Mesothelial cell of epicardium (in vitro differentiated cells): ENCODE data around the gene PTPN14. TPM values are rescaled to one million over a fixed set of nuclear protein-coding genes. Genes with fewer than 3 reads are reported as not detected.

Experiments used
- DNase-seq, 2 experiments: peaks; one replicate each; pipeline ENCODE4 v3.0.0; 2021; ENCODE audit warnings: low spot score in 2 of 2; ENCODE audit not compliant: unreplicated experiment in 2 of 2
- H3K27ac Mint-ChIP-seq: 2 replicates; pipeline ENCODE4 v1.8.0; 2021; ENCODE audit warnings: mixed read lengths
- H3K27me3 Mint-ChIP-seq: 2 replicates; pipeline ENCODE4 v1.8.0; 2021; ENCODE audit warnings: low read depth, mixed read lengths
- H3K36me3 Mint-ChIP-seq: 2 replicates; pipeline ENCODE4 v1.8.0; 2021; ENCODE audit warnings: mixed read lengths
- H3K4me1 Mint-ChIP-seq: 2 replicates; pipeline ENCODE4 v1.8.0; 2021; ENCODE audit warnings: mixed read lengths
- H3K4me3 Mint-ChIP-seq: 2 replicates; pipeline ENCODE4 v1.8.0; 2021; ENCODE audit warnings: mild to moderate bottlenecking, moderate library complexity, mixed read lengths
- H3K9me3 Mint-ChIP-seq: 2 replicates; pipeline ENCODE4 v1.8.0; 2021; ENCODE audit warnings: mixed read lengths
- total RNA-seq: library from RNA; stranded (reverse); gene quantifications from 3 replicates; pipeline ENCODE4 v1.2.1, GENCODE V29; 2021
- TF ChIP-seq, protein P1 (sequence below): fragments of 200-600 bp; sonication (generic); IDR thresholded peaks from one replicate; pipeline ENCODE4 v1.5.0; 2021; ENCODE audit warnings: antibody characterized with exemption; ENCODE audit not compliant: unreplicated experiment

PTPN14 gene
- total RNA-seq, 1 donor from 2014 or later = 75.8 TPM

DNA sequence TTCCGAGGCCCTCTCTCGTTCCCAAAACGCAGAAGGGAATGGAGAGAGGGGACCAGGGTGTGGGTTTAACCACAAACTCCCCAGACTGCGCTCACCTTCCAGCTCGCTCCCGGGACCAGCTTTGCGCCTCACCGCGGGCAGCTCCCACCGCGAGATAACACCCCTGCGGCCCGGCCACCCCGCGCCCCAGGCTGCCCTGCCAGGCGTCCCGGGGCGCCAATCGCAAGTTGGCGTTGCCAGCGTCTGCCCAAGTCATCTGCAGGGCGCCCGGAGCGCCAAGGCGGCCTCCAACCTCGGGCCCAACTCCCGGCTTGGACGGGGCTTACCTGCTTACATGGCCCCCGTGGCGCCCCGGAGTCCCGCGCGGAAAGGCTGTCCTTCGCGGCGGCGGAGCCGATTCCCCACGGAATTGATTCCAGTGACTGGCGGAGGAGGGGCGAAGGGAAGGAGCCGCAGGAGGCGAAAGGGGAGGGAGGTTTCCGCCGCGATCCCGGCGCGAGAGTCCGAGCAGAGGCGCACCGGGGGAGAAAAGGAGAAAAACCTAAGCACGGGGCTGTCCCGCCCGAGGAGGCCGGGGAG lies 456 bp downstream of the PTPN14 start:
- TF ChIP-seq, protein P1, sequence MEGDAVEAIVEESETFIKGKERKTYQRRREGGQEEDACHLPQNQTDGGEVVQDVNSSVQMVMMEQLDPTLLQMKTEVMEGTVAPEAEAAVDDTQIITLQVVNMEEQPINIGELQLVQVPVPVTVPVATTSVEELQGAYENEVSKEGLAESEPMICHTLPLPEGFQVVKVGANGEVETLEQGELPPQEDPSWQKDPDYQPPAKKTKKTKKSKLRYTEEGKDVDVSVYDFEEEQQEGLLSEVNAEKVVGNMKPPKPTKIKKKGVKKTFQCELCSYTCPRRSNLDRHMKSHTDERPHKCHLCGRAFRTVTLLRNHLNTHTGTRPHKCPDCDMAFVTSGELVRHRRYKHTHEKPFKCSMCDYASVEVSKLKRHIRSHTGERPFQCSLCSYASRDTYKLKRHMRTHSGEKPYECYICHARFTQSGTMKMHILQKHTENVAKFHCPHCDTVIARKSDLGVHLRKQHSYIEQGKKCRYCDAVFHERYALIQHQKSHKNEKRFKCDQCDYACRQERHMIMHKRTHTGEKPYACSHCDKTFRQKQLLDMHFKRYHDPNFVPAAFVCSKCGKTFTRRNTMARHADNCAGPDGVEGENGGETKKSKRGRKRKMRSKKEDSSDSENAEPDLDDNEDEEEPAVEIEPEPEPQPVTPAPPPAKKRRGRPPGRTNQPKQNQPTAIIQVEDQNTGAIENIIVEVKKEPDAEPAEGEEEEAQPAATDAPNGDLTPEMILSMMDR = no peak
- no peaks in the 10 kb centered on the region for H3K9me3 Mint-ChIP-seq
- H3K27me3 Mint-ChIP-seq = no peaks in the 10 kb centered on the region
- no peaks in the 10 kb centered on the region for H3K36me3 Mint-ChIP-seq
- H3K4me3 Mint-ChIP-seq = peak overlapping the region; percentile 94
- peaks cover 57% of the 10 kb centered on the region for H3K4me1 Mint-ChIP-seq
- DNase-seq = peak in 1 of 2 experiments; percentile 27
- peak overlapping the region; percentile 98 for H3K27ac Mint-ChIP-seq

DNA sequence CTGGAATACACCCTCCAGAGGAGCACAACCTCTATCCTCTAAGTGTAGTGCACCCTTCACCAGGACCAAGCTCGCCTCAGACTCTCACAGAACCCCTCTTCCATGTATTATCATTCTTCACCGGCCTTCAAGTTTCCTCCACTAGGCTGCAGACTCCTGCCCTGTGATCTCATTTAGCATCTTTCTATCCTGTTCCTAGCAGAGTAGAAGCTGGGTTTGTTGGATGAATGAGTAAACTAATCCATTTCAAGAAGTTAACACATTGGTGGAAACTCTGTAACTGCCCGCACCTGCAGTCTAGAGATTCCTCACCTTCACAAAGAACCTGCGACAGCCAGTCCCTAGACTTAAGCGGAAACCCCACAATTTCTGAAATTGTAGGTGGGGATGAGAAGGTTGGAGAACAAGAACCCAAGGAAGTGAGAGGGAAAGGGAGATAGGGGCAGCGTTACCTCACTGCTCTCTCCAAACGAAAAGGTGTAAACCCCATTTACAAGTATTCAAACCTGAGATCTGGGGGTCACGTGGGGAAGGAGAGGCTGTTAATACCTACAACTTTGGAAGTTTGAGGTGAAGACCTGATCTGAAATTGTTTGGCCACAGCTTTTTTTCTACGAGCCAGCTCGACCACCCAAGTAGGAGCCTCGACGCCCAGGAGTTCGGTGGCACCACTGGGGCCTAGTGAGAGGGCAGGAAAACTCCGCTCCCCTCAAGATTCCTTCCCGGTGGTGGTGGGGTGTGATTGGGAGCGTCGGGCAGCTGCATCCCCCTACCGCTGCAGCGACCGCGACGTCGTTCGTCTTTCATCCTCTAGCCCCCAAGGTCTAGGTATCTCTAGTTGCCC lies 1.2 kb downstream of the PTPN14 start:
- peak overlapping the region; percentile 98 for H3K27ac Mint-ChIP-seq

DNA sequence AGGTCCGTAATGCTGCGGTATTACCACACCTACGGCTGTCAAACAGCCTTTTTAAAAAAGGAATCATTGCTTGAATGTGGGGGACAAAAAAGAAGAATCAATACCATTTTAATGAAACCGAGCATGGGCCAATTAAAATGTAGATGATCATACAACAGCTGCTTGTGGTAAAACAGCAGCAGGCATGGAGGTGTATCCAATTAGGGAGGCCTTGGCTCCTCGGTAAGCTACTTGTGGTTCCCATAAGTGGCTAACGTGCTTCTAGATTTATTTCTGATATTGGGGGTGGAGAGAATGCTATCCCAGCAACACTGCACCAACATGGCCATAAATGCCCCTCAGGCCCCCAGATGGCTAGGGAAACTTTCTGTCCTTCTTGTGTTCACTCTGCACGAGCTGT lies 1.8 kb downstream of the PTPN14 start:
- peaks cover 66% of the 10 kb centered on the region for H3K4me1 Mint-ChIP-seq

More for the DNA sequence above, 1.2 kb downstream of the PTPN14 start:
- H3K4me3 Mint-ChIP-seq = peak overlapping the region; percentile 94
- DNase-seq = no peak
- H3K9me3 Mint-ChIP-seq = no peaks in the 10 kb centered on the region
- H3K36me3 Mint-ChIP-seq = no peaks in the 10 kb centered on the region
- peaks cover 61% of the 10 kb centered on the region for H3K4me1 Mint-ChIP-seq
- TF ChIP-seq, protein P1 = no peak
- no peaks in the 10 kb centered on the region for H3K27me3 Mint-ChIP-seq

DNA sequence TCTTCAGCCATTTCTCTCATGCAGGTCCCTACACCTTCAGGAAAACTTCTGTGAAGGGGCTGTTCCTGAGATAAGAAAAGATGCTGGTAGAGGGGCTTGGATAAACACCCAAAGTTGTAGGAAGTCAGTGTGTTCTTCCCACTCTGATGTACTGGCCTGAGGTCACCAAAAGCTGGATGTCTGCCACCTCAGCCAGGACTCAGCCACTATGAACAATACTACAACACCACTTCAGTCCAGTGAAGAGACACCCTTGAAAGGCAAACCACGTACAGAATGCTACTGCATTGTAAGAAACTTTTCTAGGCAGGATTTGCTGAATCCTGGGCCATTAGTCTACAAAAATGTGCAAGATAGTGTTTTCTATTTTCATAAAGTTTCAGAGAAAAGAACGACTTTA lies 2.4 kb downstream of the PTPN14 start:
- TF ChIP-seq, protein P1 = no peak
- Mint-ChIP-seq H3K9me3 (no peaks in the 10 kb centered on the region), H3K4me3 (peak overlapping the region; percentile 94), H3K36me3 (no peaks in the 10 kb centered on the region), H3K27ac (peak overlapping the region; percentile 79), H3K27me3 (no peaks in the 10 kb centered on the region), H3K4me1 (peaks cover 66% of the 10 kb centered on the region)
- DNase-seq = no peak

More for the DNA sequence above, 1.8 kb downstream of the PTPN14 start:
- H3K27ac Mint-ChIP-seq = peak overlapping the region; percentile 98
- no peak for DNase-seq
- TF ChIP-seq, protein P1 = no peak
- peak overlapping the region; percentile 94 for H3K4me3 Mint-ChIP-seq
- no peaks in the 10 kb centered on the region for H3K27me3 Mint-ChIP-seq
- H3K9me3 Mint-ChIP-seq = no peaks in the 10 kb centered on the region
- H3K36me3 Mint-ChIP-seq = no peaks in the 10 kb centered on the region

DNA sequence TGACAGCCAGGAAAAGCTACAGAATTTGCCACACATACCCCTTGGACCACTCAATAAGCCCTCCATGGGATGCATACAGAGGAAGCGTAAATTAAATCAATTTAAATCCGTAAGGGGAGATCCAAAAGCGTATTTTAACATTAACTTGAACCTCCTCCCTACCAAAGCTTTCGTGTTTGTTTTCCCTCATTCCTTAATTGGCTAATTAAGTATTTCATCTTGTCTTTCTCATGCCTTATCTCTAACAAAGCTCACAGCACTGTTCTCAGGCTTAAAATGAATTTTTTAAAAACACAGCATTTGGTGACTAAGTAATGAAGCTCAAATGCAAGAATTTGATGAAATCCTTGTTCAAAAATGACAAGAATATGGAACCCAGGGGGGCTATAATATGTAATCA lies 3.1 kb downstream of the PTPN14 start:
- DNase-seq = no peak
- TF ChIP-seq, protein P1 = no peak
- peaks cover 60% of the 10 kb centered on the region for H3K4me1 Mint-ChIP-seq
- peak overlapping the region; percentile 94 for H3K4me3 Mint-ChIP-seq
- H3K36me3 Mint-ChIP-seq = no peaks in the 10 kb centered on the region
- H3K9me3 Mint-ChIP-seq = no peaks in the 10 kb centered on the region
- H3K27me3 Mint-ChIP-seq = no peaks in the 10 kb centered on the region
- peak overlapping the region; percentile 48 for H3K27ac Mint-ChIP-seq
